Stimulated activated CD8-positive, alpha-beta memory T cell treated with anti-CD3 and anti-CD28 coated beads, Interleukin-12 subunit alpha, Interleukin-12 subunit beta, amount 100 ng/mL, for 24 hours (primary cell): Measurements from ENCODE around the gene PACRGL.

Source experiments
- DNase-seq: peaks from one replicate; pipeline ENCODE4 v3.0.0-alpha.2; 2020; ENCODE audit errors: extremely low read depth

The PACRGL gene

DNA sequence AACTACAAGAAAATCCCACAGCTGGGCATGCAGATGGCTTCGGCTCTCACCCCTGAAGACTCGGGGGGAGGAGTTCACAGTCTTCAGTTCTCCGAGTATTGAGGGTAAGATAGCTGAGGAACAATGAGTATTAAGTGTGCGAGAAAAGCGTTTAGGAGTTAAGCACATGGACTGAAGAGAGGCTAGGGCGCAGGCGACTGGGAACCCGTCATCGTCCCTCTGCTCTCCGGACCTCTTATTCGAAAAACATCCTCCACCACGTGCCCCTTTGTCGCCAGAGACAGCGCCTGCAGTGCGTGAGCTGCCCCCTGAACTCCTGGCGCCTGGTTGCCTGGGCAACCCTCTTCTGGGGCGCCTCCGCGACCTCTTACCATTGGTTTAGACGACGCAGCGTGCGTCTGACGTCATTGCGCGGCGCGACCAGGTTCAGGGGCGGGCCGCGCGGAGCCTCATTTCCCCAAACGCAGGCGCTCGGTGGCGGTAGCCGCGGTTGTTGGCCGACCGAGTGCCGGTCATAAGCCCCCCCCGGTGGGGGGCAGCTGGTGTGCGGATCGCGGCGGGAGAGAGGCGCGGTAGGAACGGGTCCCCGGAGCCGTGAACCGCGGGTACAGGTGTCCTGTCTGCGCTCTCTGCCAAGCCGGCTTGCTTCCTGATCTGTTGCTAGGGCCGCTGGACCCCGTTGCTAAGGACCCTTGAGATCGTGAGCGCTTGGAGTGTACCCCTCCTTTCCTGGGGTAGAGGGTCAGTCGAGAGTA, at the start of gene PACRGL:
TSS of gene PACRGL (plus strand) at position 452 of the 755 bp plus-strand sequence. CDS start 4,024 bp downstream, outside the sequence.
- peak; percentile 87 for DNase-seq

DNA sequence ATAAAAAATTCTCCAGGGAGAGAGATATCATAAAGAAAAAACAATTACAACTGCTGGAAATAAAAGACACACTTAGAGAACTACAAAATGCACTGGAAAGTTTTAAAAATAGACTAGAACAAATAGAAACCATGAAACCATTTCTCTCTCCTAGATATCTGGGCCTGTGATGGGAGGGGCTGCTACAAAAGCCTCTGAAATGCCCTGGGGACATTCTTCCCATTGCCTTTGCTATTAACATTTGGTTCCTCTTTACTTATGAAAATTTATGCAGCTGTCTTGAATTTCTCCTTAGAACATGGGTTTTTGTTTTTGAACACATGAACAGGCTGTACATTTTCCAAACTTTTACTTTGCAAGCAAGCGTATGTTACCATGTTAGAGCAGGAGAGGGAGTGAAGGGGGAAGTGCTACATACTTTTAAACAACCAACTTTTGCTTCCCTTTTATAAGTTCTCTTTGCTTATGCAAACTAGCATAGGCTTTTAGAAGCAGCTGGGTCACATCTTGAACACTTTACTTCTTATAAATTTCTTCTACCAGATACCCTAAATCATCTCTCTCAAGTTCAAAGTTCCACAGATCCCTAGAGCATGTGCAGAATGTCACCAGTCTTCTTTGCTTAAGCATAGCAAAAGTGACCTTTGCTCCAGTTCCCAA, 47.9 kb upstream of the PACRGL start:
- DNase-seq = no peak

DNA sequence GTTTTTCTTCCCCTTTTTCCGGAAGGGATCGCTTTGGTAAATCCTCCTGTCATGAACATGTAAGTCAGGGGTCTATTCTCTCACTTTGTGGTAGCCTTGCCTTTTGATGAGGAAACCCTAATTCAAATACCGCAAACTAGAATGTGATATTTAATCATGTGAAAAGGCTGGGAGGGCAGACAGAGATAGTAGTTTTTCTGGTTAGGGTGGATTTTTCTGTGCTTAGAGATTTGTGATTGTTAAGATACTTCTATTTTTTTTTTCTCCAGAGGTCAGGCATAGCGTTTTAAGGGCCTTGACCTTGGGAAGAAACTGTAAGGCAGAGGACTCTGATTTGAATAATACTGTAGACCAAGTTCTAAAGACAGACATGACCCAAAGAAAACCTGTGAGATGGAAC, 41.8 kb upstream of the PACRGL start:
- no peak for DNase-seq

DNA sequence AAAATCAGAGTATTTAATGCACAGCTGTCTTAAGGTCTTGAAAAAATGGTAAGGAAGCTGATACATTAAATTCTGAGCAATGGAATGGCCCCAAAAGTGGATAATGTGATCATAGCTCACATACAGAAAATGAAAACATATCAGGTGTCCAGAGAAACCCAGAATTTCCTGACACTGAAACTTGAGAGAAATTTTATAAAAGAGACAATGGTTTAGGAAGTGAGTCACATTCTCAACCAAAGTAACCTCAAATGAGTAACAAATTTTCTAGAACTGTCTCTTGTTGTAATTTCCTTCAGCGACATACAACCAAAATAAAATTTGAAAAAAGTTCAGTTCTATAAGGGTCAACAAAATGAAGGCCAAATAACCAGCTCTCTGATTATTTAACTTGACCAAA, 37.4 kb upstream of the PACRGL start:
- DNase-seq = no peak

DNA sequence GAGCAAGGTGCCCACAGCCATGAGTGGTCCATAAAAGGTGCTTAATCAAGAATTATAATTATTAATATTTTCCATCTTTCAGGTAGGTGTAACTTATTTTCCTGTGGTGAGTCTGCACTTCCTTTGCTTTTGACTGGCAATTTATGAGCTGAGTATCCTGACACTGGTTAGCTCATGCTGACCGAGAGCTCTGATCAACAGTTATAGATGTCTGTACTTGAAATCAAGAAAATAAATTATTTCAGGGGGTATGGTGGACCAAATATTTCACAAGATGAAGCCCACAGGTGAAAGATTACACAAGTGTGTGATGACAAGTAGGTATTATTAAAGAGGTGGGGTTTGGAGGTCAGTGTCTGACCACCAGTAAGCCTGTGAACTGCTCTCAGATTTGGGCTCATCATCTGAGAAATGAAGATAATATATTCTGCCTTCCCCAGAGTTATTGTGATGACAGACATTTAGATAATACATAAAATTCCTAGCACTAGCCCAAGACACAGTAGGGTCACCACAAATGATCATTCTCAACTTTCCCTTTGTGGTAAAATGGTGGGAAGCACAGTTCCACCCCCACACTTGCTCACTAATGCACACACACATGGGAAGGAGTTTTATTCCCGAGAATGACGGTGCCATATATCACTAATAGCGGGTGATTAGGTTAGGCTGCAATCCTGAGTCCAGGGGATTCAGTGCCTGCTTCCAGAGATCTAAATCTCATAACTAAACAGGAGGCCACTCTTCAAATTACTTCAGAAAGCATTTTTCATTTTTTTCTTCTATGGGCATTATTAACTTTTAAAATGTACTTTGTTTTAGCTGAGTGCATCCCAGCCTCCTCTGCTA, 34.0 kb upstream of the PACRGL start:
- no peak for DNase-seq

DNA sequence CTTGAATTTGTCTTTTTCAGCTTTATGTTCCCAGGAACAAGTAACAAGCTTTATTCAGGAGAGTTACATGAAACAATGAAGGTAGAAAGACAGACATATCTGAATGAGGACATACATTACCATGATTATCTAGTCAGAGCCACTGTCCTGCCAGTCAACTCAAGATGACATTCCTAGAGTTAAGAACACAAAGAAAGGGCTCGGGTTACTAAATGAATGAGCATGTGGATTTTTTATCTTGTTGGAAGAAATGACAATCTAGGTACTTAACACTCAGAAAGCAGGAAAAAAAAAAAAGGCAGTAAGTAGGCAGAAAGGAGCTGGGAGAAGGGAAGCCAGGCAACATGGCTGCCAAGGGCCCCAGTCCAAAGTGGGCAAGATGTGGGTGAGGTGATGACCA, 28.0 kb upstream of the PACRGL start:
- DNase-seq = no peak

DNA sequence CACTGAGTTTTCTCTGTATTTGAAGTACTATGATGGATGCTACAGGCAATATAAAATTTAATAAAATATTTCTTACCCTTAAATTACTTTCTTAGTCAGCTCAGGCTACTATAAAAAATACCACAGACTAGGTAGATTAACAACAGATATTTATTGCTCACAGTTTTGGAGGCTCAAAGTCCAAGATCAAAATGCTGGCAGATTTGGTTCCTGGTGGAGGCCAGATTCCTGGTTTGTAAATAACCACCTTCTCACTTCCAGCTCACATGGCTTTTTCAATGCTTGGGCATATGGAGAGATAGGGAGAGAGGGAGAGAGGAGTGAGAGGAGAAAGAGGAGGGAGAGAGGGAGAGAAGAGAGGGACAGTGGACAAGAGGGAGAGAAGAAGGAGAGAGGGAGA, 24.5 kb upstream of the PACRGL start:
- DNase-seq = no peak

DNA sequence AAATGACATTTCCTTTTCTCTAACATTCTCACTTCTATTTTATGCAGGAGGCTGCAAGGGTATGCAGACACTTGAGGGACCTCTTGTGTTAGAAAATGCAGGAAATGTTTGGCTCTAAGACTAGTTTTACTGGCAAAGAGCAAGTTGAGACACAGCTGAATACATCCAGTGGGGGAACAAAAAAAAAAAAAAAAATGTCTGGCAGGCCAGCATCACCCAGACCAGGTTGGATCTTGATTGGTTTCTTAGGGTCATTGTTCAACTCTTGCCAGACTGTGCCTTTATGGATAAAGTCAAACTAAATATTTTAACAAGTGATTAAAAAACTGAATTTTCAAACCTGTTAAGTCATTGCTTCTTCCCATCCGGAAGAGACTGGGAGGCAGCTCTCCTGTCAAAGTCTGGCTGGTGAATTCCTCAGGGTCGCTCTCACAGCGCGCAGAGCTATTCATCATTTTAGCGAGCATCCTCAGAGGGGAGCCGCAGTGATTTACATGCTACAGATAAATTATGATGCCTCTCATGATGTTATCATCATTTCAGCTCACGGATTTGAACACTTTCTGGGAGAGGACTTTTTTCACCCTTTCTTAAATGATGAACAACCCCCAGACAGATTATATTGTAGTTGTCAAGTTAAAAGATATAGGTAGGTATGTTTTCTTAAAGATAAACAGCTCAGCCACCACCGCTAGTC, 23.6 kb upstream of the PACRGL start:
- no peak for DNase-seq

DNA sequence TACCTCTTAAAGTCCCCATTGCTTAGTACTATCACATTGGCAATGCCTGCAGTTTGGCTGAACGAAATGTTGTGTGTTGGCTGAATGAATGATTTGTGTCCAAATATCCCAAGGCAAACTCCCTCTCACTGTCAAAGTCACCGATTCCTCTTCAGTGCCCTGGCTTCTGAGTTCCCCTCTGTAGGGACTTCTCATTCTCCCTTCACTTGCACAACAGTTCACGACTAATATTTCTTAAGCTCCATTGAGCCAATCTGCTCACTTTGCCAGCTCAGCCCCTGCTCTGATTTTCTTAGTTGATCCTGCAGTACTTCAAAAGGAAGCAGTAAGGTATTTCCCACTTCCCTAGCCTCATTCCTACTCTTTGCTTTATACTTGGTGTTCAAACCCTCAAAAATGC, 21.9 kb upstream of the PACRGL start:
- no peak for DNase-seq

DNA sequence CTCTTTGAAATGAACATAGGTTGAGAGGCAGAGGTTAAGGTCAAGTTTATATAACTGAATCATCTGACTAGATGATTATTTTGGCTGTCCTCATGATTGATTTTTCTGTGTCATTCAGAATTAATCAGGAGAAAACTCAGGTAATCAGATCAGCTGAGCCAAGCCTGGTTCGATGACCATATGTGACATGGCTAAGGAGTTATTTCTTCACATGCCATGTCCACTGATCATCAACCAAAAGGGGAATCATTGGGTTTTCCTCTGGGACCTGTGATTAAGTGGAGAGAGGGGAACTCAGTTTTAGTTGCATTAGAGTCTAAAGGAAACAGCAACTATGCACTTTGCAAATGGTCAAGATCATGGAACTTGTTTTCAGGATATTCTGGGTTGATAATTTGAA, 20.3 kb upstream of the PACRGL start:
- DNase-seq = no peak

DNA sequence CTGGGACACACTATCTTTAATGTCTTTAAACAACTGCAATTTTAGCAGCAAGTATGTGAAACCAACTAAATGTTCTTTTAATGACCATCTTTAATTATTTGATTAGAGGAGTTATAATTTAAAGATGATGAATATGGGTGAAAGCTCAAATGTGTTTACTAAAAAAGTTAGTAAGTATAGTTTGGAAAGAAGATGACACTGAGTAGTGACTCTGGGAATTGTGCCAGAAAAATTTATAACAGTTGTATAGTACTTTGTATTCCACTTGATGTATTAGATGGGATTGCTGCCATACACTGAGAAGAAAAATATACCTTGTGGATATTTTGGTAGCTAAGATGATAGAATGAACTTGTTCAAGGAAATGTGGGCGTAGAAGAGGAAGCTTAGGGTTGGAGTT, 19.5 kb upstream of the PACRGL start:
- no peak for DNase-seq

DNA sequence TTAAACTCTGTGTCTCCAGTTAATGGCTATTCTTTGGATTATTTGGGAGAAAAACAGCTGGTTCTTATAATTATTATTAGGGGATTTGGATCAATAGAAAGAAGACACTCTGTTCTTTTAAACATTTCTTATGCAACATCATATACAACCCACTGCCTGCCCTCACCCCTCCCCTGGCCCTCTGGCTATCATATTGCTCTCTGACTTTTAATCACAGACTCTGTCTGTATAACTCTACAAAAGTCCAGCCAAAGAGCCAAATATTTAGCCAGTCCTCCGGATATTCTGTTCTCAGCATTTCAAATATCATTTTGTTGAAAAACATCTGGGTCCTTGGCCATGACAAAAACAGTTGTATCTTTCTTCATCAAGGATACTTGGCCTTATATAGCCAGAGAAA, 19.0 kb upstream of the PACRGL start:
- DNase-seq = no peak

DNA sequence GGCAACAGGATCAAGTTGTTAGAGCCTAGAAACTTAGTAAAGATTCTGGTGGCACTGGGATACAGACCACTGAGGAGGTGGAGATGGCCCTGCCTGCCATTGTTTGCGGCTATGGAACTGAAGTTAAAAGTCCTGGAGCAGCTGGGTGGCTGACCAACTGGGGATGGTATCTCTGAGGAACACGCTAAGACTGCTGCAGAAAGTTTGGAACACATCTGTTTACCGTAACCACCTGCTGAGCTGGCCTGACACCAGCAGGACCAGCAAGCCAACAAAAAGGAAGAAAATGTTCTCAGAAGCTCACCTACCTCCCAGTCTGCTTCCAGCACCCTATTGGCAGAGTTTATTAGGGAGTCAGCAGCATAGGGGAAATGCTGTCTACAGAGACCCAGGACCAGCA, 17.4 kb upstream of the PACRGL start:
- DNase-seq = no peak

DNA sequence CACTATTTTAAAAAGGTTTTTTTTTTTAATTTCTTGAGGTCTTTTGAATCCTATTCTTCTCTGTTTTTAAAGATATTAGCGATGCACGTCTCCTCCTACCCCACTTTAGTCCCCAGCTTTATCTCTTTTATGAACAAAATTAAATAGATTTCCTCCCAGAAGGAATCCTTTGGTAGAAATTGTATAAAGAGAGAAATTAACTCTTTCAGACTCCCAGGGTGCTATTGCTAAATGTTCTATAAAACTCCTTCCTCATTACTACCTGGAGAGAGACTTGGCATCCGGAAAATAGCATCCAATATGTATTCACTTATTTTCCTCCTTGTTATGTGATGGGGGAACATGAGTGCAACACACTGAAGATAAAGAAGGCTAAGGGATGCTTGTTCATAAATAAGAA, 16.5 kb upstream of the PACRGL start:
- DNase-seq = no peak

DNA sequence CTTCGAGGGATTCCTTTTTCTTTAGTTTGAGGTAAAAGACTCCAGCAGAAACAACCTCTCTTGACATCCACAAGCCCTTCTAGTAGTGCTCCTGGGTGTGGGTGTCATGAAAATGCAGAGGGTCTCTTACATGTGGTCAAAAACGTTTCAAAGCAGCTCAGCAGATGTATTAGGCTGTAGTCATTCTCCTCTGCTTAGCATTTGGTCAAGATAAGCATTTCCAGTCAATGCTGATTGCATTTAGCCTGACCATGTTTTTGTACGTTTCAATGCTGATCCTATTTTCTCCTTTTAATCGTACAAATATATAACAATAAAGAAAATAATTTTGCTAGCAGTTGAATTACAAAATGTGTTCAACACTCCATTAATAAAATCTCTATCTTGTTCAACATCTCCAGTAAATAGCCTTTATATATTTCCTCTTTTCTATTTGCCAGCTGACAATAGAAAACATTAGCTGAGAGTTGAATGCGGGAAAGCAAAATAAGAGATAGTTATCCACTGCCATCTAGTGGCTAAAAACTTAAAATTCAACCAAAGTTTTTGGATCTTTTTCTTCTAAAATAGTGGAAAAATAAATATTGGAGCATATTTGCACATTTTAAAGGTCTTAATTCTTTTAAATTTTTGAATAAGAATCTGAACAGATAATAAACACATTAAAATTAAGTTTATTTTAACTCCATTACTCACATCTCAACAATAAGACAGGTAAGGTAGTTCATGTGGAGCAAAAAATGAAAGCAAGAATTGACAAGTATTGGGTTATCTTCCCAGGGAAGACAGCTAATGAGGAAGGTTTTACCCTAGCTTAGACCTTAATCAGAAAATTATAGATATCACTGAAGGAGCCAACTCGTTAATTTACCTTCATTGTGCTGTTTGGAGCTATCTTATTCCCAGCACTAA, 15.2 kb upstream of the PACRGL start:
- DNase-seq = no peak

DNA sequence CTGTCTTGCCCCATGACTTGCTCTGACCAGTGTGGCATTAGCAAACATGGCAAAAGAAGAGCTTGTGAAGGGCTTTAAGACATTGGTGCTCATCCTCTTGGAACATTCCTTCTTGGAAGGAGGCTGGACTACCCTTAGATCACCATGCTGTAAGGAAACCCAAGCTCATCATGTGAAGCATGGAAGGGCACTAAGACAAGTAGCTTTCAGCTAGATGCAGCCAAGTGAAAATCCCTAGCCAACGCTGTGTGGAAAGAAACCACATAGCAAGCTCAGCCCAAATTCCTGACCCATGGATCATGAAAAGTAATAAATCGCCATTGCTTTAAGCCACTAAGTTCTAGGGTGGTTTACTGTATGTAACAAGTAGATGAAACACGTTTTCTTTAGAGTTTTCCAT, 12.4 kb upstream of the PACRGL start:
- DNase-seq = no peak

DNA sequence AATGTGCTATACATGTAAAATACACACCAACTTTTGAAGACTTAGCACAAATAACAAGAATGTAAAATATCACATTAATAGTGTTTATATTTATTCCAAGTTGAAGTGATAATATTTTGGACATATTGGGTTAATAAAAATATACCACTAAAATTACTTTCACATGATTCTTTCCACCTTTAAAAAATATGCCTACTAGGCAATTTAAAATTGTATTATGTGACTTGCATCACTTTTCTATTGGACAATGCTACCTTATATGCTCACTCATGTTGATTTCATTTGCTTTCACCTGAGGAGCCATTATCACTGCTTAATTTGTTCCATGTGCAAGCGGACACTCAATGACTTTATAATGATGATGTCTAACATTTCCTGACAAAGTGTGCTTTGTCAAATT, 3.4 kb upstream of the PACRGL start:
- DNase-seq = no peak

DNA sequence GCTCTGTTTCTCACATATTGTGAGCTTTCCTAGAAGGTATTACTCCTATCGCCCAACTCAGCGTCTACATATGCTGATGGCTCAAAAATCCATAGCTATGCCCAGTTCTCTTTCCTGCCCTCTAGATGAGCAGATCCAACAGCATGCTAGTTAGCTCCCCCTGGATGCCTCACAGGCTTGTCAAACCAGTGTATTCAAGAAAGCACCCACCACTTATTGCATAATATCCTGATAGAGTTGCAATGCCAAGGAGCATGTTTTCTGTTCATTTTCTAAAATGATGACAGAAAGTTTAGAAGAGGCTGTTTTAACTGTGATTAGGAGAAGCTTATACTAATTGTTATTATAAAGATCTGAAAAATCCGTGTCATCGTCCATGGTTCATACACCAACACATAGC, 1.9 kb upstream of the PACRGL start:
- DNase-seq = no peak

DNA sequence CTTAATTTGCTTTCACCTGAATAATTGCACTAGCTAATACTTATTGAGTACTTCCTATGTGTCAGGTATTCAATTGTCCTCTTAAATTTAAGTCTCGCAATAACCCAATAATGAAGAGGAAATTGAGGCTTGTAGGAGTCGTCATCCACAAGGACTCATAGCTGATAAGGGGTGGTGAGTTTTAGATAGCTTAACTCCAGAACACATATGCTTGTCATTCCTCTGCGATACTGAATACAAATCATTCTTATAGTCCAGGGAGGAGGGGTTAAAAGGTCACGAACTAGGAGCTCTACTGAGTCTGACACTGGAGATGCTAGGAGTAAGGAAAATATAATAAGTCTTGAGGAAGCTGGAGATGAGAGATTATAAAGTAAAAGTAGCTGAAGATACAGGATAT, 1.4 kb upstream of the PACRGL start:
- no peak for DNase-seq

DNA sequence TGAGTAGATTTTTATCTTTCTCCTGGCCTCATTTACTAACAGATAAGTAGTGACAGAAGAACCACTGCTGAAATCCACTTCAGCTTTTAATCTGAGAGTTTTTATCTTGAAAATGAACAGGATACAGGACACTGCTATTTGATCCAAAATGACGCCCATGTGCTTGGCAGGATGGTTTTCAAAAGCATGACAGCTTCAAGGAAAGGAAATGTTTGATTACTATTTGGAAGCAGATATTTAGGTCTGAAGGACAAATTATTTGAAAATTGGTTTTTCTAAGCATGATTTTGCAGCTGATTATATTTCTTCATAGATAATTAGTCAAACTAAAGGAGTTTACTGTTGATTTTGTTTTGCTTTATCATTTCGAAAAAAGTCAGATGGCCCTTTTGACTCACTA, 11.1 kb downstream of the PACRGL start:
- no peak for DNase-seq

DNA sequence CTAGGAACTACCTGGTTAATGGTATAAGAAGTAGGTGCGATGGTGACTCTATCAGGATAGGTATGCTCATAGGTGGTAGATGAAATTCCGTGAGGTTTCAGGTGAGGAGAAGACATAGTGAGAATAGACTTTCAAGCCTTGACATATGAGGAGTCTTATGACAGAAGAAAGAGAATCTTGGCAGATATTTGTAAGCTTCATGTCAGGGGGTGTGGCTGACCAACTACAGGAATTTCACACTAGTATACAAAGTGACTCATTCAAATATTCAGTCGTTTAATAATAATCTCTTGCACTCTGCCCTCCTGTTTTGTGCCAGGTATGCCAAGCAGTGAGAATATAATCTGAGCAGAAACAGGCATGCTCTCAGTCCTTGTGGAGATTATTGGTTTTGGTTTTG, 22.8 kb downstream of the PACRGL start:
- no peak for DNase-seq
